KBM-7 (cell line): ENCODE measurements around the gene FAM216B.
"Not testable (repeated sequence)": the region's sequence is repeated elsewhere in the genome, so short reads cannot be mapped to it uniquely, and the experiment has no call there.

ENCODE experiments used
- DNase-seq: peaks from one replicate; pipeline ENCODE4 v3.0.0-alpha.2; 2015
- in situ Hi-C: fragments of 300-500 bp; cut with MboI; formaldehyde crosslinking; loops from 2 replicates; pipeline ENCODE4 v1.14.3; 2020; ENCODE audit warnings: low sequenced_read_pairs, low pct_unique_long_range_greater_than_20kb, mixed read lengths

FAM216B gene

GRCh38 chr13:42769650-42770049 lies 11.7 kb upstream of the FAM216B start:
- no peak for DNase-seq
- in situ Hi-C loops, result no loop called here

DNA sequence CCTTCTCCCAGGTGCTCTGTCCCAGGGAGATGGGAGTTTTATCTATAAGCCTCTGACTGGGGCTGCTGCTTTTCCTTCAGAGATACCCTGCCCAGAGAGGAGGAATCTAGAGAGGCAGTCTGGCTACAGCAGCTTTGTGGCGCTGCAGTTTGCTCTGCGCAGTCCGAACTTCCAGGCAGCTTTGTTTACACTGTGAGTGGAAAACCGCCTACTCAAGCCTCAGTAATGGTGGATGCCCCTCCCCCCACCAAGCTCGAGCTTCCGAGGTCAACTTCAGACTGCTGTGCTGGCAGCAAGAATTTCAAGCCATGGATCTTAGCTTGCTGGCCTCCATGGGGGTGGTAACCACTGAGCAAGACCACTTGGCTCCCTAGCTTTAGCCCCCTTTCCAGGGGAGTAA lies 4.8 kb upstream of the FAM216B start:
- DNase-seq, in situ Hi-C loops: not testable (repeated sequence)

DNA sequence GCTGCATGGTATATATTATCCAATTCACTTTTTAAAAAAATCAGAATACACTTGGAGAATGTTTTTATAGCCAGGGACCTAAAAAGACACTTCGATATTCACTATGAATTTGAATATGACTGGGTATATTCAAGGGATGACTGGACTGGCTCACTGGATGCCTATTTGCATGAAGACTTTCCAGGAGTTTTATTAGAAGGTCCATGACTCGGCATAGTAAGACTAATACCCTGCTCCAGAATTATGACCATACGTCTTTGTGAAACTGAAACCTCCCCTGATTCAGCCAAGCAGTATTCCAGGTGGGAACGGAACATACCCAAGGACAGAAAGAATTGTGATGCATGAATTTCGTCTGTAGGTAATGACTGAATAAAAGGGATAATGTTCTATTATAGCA lies 3.9 kb upstream of the FAM216B start:
- DNase-seq, result no peak
- in situ Hi-C loops, result no loop called here

DNA sequence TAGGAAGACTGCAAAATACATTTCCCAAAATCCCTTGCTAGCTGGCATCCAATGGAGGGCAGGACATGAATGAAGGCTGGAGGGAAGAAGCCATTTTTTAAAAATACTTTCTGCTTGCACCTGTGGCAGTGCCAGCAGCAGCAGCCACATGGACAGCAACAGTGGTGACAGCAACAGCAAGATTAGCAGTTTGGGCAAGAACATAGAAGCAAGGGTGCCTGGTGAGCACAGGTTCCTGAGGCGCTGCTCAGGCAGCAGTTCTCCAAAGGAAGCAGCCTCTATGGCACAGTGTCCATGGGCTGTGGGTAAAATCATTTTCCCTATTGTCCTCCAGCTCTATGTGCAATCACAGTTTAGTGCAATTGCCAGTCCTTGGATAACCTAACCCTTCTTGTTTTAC lies 1.3 kb upstream of the FAM216B start:
- no peak for DNase-seq
- in situ Hi-C loops, result no loop called here

DNA sequence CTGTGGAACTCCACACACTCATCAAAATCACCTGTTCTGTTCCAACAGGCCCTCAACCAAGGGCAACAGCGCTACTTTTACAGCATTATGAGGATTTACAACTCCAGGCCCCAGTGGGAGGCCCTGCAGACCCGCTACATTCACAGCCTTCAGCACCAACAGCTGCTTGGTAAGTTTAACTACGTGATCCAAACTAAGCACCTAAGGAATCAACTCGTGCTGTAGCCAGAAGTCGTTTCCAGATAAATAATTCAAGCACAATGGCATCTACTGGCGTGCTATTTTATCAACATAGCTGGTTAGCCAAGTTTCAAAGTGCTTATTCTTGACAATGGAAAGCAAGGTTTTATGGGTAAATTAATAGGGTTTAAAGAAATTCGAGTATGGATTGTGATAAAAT lies 5.3 kb downstream of the FAM216B start:
- in situ Hi-C loops, result no loop called here
- DNase-seq, result no peak

GRCh38 chr13:42788601-42789000 lies 7.2 kb downstream of the FAM216B start:
- in situ Hi-C loops, result no loop called here
- no peak for DNase-seq

GRCh38 chr13:42792154-42792553 lies 10.8 kb downstream of the FAM216B start:
- DNase-seq, result no peak

GRCh38 chr13:42794577-42795275 lies 13.3 kb downstream of the FAM216B start:
- DNase-seq, result no peak
- in situ Hi-C loops, result no loop called here

More at GRCh38 chr13:42792154-42792553, 10.8 kb downstream of the FAM216B start:
- in situ Hi-C loops, result no loop called here

GRCh38 chr13:42795666-42796065 lies 14.3 kb downstream of the FAM216B start:
- DNase-seq, result no peak
- in situ Hi-C loops, result no loop called here

DNA sequence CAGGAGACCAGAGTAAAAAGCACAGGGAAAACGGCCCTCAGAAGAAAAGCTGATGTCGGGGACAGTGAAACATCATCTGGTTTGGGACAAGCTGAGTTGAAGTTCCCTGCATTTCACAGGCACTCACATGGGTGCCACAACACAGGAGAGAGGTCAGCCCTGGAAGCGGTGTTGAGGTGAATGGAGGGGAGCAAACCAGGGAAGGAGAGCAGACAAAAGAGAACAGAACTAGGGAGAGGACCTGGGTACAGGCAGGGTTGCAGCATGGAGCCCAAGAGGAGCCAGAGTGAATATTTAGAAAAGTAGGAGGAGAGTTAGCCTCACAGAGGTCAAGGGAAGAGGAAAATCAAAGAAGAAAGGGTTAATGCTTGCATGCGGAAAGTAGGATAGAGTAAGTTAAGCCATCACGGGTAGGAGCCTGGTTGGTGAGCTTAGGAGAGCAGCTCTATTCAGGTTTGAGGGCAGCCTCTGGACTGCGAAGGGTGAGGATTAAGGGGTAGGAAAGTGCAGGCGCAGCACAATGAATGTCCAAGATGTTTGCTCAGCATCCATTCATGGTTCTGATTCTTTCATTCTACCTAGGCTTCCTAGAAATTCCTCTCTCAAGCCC lies 15.5 kb downstream of the FAM216B start:
- in situ Hi-C loops, result no loop called here
- no peak for DNase-seq

- in situ Hi-C loops, result no loop called here
- no peak for DNase-seq
These were observed 16.7 kb downstream of the FAM216B start for GRCh38 chr13:42798118-42798517.

DNA sequence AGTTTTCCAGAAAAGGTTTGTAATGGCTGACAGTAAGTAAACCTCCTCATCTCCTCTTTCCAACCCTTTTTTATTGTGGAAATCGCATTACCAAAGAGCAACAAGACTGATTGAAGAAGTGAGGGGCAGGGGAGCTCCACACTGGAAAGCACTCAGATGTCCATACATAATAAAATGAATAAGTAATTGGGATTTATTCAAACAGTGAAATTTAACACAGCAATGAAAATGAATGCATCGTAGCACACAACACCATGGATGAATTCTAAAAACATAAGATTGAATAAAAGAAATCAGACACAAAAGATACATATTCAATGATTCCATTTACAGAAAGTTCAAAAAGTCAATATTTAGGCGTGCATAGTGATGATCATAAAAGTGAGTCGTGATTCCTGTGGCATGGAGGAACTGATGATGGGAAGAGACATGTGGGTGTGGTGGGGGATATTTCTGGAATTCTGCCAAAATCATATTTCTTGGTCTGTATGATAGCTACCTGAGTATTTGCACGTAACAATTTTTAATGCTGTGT lies 18.8 kb downstream of the FAM216B start:
- in situ Hi-C loops, result no loop called here

DNA sequence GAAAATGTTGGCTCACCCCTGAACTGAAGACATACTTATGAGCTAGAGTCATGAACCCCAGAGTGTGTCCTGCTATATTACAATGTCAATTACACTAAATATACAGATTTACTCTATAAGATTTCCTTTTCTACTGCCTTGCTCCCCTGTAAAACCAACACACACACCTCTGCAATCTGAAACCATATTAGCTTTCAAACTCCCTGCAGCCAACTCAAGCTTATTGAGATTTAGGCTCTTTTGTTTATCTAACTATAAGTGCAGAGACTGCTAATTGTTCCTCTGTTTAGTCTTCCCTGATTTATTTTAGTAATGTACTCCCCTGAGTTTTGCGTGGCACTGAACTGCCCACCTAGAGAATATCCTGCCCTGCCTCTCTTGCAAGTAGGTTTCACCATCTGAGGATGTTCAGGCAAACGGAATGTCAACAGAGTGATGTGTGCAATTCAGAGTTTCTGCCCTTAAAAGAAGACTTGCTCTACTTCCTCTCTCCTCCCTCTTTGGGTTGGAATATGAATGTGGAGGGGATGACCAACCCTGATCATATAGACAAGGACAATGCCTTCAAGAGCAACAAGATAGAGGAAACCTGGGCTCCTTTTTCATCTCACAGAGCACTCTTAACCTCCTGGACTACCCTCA lies 22.3 kb downstream of the FAM216B start:
- no peak for DNase-seq
- in situ Hi-C loops, result no loop called here

More for the DNA sequence above, 18.8 kb downstream of the FAM216B start:
- DNase-seq, result no peak

- no peak for DNase-seq
- in situ Hi-C loops, result no loop called here
These were observed 23.0 kb downstream of the FAM216B start for GRCh38 chr13:42804244-42804874.

- in situ Hi-C loops, result no loop called here
- DNase-seq, result no peak
These were observed 25.9 kb downstream of the FAM216B start for GRCh38 chr13:42807241-42807640.

GRCh38 chr13:42807866-42808265 lies 26.5 kb downstream of the FAM216B start:
- in situ Hi-C loops, result no loop called here
- no peak for DNase-seq

DNA sequence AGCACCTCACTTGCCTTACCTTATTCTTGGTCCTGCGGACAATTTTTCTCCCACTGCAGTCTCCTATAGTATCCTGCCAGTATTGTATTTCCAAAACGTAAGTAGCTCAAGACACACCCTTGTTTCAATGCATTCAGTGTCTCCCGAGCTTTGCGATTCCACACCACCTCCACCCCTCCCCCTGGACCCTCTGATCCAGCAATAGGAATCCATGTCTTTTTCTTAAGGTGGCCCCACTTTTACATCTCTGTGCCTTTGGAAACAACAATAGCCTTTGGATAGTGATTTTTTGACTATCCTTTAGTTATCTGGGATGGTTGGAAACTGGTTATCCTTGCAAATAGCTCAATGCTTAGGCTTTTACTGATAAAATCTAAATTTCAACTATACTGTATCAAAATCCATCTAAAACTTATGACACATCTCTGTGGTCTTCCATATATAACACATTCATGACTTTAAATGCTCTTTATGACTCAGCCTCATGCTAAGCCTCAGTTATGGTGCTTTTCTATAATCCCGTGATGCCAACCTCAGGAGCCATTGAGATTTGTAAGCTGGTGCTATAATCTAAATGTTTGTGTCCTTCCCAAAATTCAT lies 27.1 kb downstream of the FAM216B start:
- DNase-seq, result no peak
- in situ Hi-C loops, result no loop called here

- no peak for DNase-seq
- in situ Hi-C loops, result no loop called here
These were observed 30.9 kb downstream of the FAM216B start for GRCh38 chr13:42812316-42812715.

DNA sequence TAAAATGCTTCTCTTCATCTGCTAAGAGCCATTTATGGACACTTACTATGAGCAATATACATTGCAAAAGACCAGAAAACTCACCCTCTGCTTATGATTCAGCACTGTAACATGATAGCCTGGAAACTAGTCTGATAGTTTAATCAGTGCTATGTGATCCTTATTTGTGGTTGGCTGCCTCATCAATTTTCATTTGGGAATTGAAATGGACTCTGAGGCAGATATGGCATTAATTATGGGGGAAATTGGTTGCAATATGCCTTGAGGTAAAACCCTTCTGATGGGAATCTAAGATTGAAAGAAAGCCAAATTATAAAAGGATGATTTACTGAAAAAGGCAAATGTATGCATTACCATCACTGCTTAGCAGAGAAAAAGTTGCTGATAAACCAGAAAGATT lies 33.5 kb downstream of the FAM216B start:
- no peak for DNase-seq
- in situ Hi-C loops, result no loop called here
